ENCODE measurements around the gene JADE3.

JADE3 gene

GRCh38 chrX:46991664-46992063, 79.4 kb downstream of the JADE3 start:
- H3K27ac ChIP-seq = no peak overlapping the region
- no peak for DNase-seq (ENCODE audit: low read depth, low spot score)

- DNase-seq (ENCODE audit: low read depth, low spot score) = no peak
- H3K27ac ChIP-seq = no peak overlapping the region
These were observed 79.8 kb downstream of the JADE3 start for GRCh38 chrX:46992070-46992469.

- H3K27ac ChIP-seq = no peak overlapping the region
- no peak for DNase-seq (ENCODE audit: low read depth, low spot score)
These were observed 81.9 kb downstream of the JADE3 start for GRCh38 chrX:46994096-46994495.

GRCh38 chrX:47012131-47012530, 99.9 kb downstream of the JADE3 start:
- H3K27ac ChIP-seq = no peak overlapping the region

GRCh38 chrX:47026198-47026597, 114.0 kb downstream of the JADE3 start:
- H3K27ac ChIP-seq = no peak overlapping the region

More at GRCh38 chrX:47012131-47012530, 99.9 kb downstream of the JADE3 start:
- DNase-seq (ENCODE audit: low read depth, low spot score) = no peak

GRCh38 chrX:47030339-47030738, 118.1 kb downstream of the JADE3 start:
- no peak for DNase-seq (ENCODE audit: low read depth, low spot score)
- H3K27ac ChIP-seq = no peak overlapping the region

More at GRCh38 chrX:47026198-47026597, 114.0 kb downstream of the JADE3 start:
- no peak for DNase-seq (ENCODE audit: low read depth, low spot score)

- DNase-seq (ENCODE audit: low read depth, low spot score) = no peak
- H3K27ac ChIP-seq = no peak overlapping the region
These were observed 135.8 kb downstream of the JADE3 start for GRCh38 chrX:47047989-47048388.

- no peak overlapping the region for H3K27ac ChIP-seq
These were observed 147.1 kb downstream of the JADE3 start for GRCh38 chrX:47059142-47059874.

GRCh38 chrX:47060708-47061107, 148.5 kb downstream of the JADE3 start:
- DNase-seq (ENCODE audit: low read depth, low spot score) = no peak

More at GRCh38 chrX:47059142-47059874, 147.1 kb downstream of the JADE3 start:
- no peak for DNase-seq (ENCODE audit: low read depth, low spot score)

GRCh38 chrX:47061238-47061919, 149.2 kb downstream of the JADE3 start:
- DNase-seq (ENCODE audit: low read depth, low spot score) = no peak
- H3K27ac ChIP-seq = no peak overlapping the region

More at GRCh38 chrX:47060708-47061107, 148.5 kb downstream of the JADE3 start:
- no peak overlapping the region for H3K27ac ChIP-seq

- H3K27ac ChIP-seq = no peak overlapping the region
- no peak for DNase-seq (ENCODE audit: low read depth, low spot score)
These were observed 151.0 kb downstream of the JADE3 start for GRCh38 chrX:47063179-47063578.

- H3K27ac ChIP-seq = no peak overlapping the region
- DNase-seq (ENCODE audit: low read depth, low spot score) = no peak
These were observed 156.0 kb downstream of the JADE3 start for GRCh38 chrX:47068214-47068613.

GRCh38 chrX:47068720-47069119, 156.5 kb downstream of the JADE3 start:
- H3K27ac ChIP-seq = no peak overlapping the region
- DNase-seq (ENCODE audit: low read depth, low spot score) = no peak

GRCh38 chrX:47078129-47079043, 166.2 kb downstream of the JADE3 start, which contains the start of gene RGN:
Gene RGN, plus strand, starts transcription at chrX:47078443. Its CDS starts 2,702 bp downstream, at chrX:47081145.
- no peak within 1 kb of the TSS for H3K27ac ChIP-seq

GRCh38 chrX:47080215-47080914, 168.1 kb downstream of the JADE3 start:
- DNase-seq (ENCODE audit: low read depth, low spot score) = no peak
- H3K27ac ChIP-seq = no peak overlapping the region

More at GRCh38 chrX:47078129-47079043, 166.2 kb downstream of the JADE3 start, which contains the start of gene RGN:
- DNase-seq (ENCODE audit: low read depth, low spot score) = no peak

GRCh38 chrX:47080915-47081236, 168.7 kb downstream of the JADE3 start:
- DNase-seq (ENCODE audit: low read depth, low spot score) = no peak
- H3K27ac ChIP-seq = no peak overlapping the region

- no peak for DNase-seq (ENCODE audit: low read depth, low spot score)
- H3K27ac ChIP-seq = no peak overlapping the region
These were observed 179.0 kb downstream of the JADE3 start for GRCh38 chrX:47091149-47091775.

GRCh38 chrX:47093248-47093647, 181.0 kb downstream of the JADE3 start:
- no peak for DNase-seq (ENCODE audit: low read depth, low spot score)
- no peak overlapping the region for H3K27ac ChIP-seq

GRCh38 chrX:47093860-47094259, 181.6 kb downstream of the JADE3 start:
- H3K27ac ChIP-seq = no peak overlapping the region
- no peak for DNase-seq (ENCODE audit: low read depth, low spot score)
